Heart left ventricle (tissue), 13 donors: ENCODE data around the gene TM4SF5.

Experiments used
- POLR2A ChIP-seq, 2 donors: fragments of 450-650 bp; IDR thresholded peaks; one replicate each; pipeline ENCODE4 v1.6.1; 2017; ENCODE audit warnings: antibody characterized with exemption in 2 of 2, mild to moderate bottlenecking in 2 of 2, moderate library complexity in 2 of 2
- TF ChIP-seq, protein P1 (sequence below), 12 donors: fragments of 200-600 bp; sonication (generic) in 4 of 12; IDR thresholded peaks; one replicate each; pipeline versions ENCODE4 v1.5.0 to v1.8.0; 2018 to 2022; ENCODE audit warnings: antibody characterized with exemption in 12 of 12, mild to moderate bottlenecking in 5 of 12
- donor health status: ischemic (EF 13 %, LVEDD 7.1; RV severe dilation, severe dysfunction).
- donor health status: DM: no; HTN: yes; CAD: no.
- donor health status: DM: no; HTN: no; CAD: no.
- donor health status: ischemic (EF 25% LVEDD 6.9; RV normal size, moderate dysfunction).
- donor health status: ischemic (EF 25% LVEDD 5.7; RV mildly dilated, moderate dysfunction).
- donor health status: ischemic (EF 35%, LVEDD 5.7; RV mildly dilated, moderate dysfunction).
- donor health status: nonischemic (EF 11% LVEDD 7.7; RV severe dilation, severe dysfunction).
- donor health status: DM: yes; HTN: yes; CAD: no.
- donor health status: PGD.
- donor health status: ischemic (EF 29% LVEDD 5.4; RV normal size, mild dysfunction).
- donor health status: nonischemic (EF 23%, LVEDD 6.1; RV moderate dilation, normal function).

DNA sequence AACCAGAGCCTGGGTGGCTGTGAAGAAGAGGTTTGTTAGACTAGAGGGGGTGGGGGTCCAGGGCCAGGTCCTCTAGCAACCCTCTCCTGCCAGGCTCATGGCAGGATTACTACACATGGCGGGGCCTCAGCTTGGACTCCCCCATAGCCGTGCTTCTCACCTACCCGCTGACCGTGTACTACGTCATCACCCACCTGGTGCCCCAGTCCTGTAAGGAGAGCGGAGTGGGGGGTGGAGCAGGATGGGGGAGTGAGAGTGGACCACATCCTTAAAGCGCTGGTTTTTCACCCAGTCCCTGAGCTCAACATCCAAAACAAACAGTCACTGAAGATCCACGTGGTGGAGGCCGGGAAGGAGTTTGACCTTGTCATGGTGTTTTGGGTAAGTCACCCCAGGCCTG lies 27.8 kb upstream of the TM4SF5 start:
- no peak for TF ChIP-seq POLR2A (IDR thresholded peaks at IDR 0.05)
- TF ChIP-seq, protein P1, sequence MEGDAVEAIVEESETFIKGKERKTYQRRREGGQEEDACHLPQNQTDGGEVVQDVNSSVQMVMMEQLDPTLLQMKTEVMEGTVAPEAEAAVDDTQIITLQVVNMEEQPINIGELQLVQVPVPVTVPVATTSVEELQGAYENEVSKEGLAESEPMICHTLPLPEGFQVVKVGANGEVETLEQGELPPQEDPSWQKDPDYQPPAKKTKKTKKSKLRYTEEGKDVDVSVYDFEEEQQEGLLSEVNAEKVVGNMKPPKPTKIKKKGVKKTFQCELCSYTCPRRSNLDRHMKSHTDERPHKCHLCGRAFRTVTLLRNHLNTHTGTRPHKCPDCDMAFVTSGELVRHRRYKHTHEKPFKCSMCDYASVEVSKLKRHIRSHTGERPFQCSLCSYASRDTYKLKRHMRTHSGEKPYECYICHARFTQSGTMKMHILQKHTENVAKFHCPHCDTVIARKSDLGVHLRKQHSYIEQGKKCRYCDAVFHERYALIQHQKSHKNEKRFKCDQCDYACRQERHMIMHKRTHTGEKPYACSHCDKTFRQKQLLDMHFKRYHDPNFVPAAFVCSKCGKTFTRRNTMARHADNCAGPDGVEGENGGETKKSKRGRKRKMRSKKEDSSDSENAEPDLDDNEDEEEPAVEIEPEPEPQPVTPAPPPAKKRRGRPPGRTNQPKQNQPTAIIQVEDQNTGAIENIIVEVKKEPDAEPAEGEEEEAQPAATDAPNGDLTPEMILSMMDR (IDR thresholded peaks at IDR 0.05): no peak
